ENCODE results near the gene OR4D2.

DNA sequence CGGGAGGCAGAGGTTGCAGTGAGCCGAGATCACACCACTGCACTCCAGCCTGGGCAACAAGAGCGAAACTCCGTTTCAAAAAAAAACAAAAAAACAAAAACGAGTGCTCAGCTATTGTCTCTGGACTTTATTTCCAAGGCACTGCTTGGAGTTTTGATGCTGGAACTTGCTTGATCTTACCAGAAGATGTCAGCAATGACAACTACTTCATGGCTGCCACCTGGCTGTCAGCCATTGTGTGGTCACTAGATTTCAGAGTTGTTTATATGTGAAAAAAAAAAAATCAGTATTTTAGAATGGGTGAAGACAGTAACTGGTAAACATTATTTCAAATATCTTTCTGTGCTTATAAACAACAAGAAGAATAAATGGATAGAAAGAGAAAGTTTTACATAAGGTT lies 44.9 kb upstream of the OR4D2 start:
- TF ChIP-seq POLR2A (IDR thresholded peaks at IDR 0.05): no peak
- TF ChIP-seq, protein P1, sequence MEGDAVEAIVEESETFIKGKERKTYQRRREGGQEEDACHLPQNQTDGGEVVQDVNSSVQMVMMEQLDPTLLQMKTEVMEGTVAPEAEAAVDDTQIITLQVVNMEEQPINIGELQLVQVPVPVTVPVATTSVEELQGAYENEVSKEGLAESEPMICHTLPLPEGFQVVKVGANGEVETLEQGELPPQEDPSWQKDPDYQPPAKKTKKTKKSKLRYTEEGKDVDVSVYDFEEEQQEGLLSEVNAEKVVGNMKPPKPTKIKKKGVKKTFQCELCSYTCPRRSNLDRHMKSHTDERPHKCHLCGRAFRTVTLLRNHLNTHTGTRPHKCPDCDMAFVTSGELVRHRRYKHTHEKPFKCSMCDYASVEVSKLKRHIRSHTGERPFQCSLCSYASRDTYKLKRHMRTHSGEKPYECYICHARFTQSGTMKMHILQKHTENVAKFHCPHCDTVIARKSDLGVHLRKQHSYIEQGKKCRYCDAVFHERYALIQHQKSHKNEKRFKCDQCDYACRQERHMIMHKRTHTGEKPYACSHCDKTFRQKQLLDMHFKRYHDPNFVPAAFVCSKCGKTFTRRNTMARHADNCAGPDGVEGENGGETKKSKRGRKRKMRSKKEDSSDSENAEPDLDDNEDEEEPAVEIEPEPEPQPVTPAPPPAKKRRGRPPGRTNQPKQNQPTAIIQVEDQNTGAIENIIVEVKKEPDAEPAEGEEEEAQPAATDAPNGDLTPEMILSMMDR (IDR thresholded peaks at IDR 0.05): no peak
- no peak for TF ChIP-seq EP300 (IDR thresholded peaks at IDR 0.05)
